ENCODE results near the gene LRRC37A2.
"Not testable (repeated sequence)": the region's sequence is repeated elsewhere in the genome, so short reads cannot be mapped to it uniquely, and the experiment has no call there.

Gene LRRC37A2

DNA sequence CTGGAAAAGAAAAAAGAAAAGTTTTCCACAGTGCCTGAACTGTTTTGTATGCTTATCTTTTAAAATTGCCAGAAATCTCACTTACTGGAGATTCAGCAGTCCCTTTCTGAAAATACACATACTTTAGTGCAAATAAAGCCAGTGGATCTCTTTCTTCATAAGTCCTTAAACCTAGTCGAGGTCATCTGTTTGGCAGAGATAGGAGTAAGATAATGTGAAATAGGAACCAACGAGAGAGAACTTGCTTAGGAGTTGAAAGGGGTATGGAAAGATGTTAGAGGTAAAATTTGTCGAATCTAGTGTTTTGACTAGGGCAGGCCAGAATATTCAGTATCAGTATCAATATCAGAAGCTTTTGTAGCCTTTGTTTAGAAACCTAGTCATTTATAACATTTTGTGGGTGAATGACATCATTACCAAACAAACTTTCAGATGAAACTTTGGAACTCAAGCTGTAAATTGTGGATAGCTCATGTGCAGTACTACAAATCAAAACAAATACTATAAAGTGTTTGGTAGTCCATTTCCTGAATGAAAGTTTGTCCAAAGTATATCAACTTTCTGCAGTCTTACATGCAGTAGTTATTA is 86.2 kb downstream of the LRRC37A2 start:
- not testable (repeated sequence) for DNase-seq

DNA sequence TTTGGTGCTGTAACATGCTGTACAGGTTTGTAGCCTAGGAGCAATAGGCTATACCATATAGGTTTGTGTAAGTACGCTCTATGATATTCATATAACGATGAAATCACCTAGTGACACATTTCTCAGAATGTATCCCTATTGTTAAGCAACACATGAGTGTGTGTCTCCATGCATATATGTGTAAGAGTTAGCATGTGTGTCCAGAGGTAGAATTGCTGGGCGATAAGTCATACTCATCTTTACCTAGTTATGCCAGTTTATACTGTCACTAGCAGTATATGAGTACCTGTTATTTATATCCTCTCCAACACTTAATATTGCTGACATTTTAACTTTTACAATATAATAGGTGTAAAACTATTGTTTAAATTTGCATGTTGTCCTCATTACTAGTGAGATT is 88.5 kb downstream of the LRRC37A2 start:
- DNase-seq, result not testable (repeated sequence)

DNA sequence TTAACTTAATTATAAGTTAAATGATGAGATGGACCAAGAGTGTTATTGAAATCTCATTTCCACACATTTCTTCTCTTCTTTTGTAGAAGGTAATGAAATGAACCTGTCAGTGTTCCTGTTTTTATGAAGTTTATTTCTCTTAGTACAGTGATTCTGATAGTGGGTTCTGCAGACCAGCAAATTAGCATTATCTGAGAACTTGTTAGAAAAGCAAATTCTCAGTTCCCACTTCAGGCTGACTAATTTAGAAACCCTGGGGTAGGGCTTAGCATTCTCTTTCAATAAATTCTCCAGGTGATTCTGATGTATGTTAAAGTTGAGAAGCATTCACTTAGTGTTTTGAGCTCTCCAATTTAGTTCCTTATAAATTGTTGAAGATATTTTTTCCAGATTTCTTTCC is 90.9 kb downstream of the LRRC37A2 start:
- not testable (repeated sequence) for DNase-seq
